ENCODE measurements around the gene TDRD9.
"Not testable (repeated sequence)": the region's sequence is repeated elsewhere in the genome, so short reads cannot be mapped to it uniquely, and the experiment has no call there.

The TDRD9 gene

GRCh38 chr14:103928011-103928890 lies at the start of gene TDRD9:
TSS of gene TDRD9 (plus strand) at chr14:103928456. CDS start at chr14:103928510, 54 bp downstream.
- no peak for DNase-seq (ENCODE audit: low spot score)

GRCh38 chr14:103879118-103879569 lies 49.1 kb upstream of the TDRD9 start:
- no peak for DNase-seq (ENCODE audit: low spot score)

GRCh38 chr14:103879570-103880347 lies 48.5 kb upstream of the TDRD9 start:
- DNase-seq (ENCODE audit: low spot score), result no peak

GRCh38 chr14:103880348-103881267 lies 47.6 kb upstream of the TDRD9 start:
- no peak for DNase-seq (ENCODE audit: low spot score)

GRCh38 chr14:103881268-103882201 lies 46.7 kb upstream of the TDRD9 start:
- no peak for DNase-seq (ENCODE audit: low spot score)

- no peak for DNase-seq (ENCODE audit: low spot score)
These were observed 45.6 kb upstream of the TDRD9 start for GRCh38 chr14:103882503-103883262.

GRCh38 chr14:103883263-103883523 lies 45.1 kb upstream of the TDRD9 start:
- no peak for DNase-seq (ENCODE audit: low spot score)

- DNase-seq (ENCODE audit: low spot score), result no peak
These were observed 43.4 kb upstream of the TDRD9 start for GRCh38 chr14:103884854-103885253.

- no peak for DNase-seq (ENCODE audit: low spot score)
These were observed 42.7 kb upstream of the TDRD9 start for GRCh38 chr14:103885509-103885932.

- DNase-seq (ENCODE audit: low spot score), result no peak
These were observed 41.7 kb upstream of the TDRD9 start for GRCh38 chr14:103886304-103887169.

- no peak for DNase-seq (ENCODE audit: low spot score)
These were observed 41.1 kb upstream of the TDRD9 start for GRCh38 chr14:103887170-103887501.

GRCh38 chr14:103887557-103888115 lies 40.6 kb upstream of the TDRD9 start:
- DNase-seq (ENCODE audit: low spot score), result no peak

GRCh38 chr14:103889002-103889312 lies 39.3 kb upstream of the TDRD9 start:
- DNase-seq (ENCODE audit: low spot score), result not testable (repeated sequence)

- DNase-seq (ENCODE audit: low spot score), result no peak
These were observed 38.8 kb upstream of the TDRD9 start for GRCh38 chr14:103889313-103890051.

- DNase-seq (ENCODE audit: low spot score), result no peak
These were observed 38.2 kb upstream of the TDRD9 start for GRCh38 chr14:103890052-103890371.

- DNase-seq (ENCODE audit: low spot score), result no peak
These were observed 37.2 kb upstream of the TDRD9 start for GRCh38 chr14:103890821-103891666.

GRCh38 chr14:103891667-103892215 lies 36.5 kb upstream of the TDRD9 start:
- DNase-seq (ENCODE audit: low spot score), result no peak

All from hematopoietic multipotent progenitor cell treated with erythropoietin and hydrocortisone succinate and interleukin-3 and kit ligand, for 15 days (in vitro differentiated cells).